Measurements from ENCODE around the gene EPN1.

GRCh38 chr19:55647732-55648584 is 27.1 kb upstream of the EPN1 start, which contains the start of gene CCDC106:
- TF ChIP-seq, protein P1, sequence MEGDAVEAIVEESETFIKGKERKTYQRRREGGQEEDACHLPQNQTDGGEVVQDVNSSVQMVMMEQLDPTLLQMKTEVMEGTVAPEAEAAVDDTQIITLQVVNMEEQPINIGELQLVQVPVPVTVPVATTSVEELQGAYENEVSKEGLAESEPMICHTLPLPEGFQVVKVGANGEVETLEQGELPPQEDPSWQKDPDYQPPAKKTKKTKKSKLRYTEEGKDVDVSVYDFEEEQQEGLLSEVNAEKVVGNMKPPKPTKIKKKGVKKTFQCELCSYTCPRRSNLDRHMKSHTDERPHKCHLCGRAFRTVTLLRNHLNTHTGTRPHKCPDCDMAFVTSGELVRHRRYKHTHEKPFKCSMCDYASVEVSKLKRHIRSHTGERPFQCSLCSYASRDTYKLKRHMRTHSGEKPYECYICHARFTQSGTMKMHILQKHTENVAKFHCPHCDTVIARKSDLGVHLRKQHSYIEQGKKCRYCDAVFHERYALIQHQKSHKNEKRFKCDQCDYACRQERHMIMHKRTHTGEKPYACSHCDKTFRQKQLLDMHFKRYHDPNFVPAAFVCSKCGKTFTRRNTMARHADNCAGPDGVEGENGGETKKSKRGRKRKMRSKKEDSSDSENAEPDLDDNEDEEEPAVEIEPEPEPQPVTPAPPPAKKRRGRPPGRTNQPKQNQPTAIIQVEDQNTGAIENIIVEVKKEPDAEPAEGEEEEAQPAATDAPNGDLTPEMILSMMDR (IDR thresholded peaks at IDR 0.05) = no peak
- TF ChIP-seq POLR2A (IDR thresholded peaks at IDR 0.05) = no peak
